NCI-H1436 (cell line): ENCODE measurements around the gene TNPO2.
A peak's percentile ranks its signal among the peaks of the same experiment; 100 is the strongest.
"Not testable (repeated sequence)": the region's sequence is repeated elsewhere in the genome, so short reads cannot be mapped to it uniquely, and the experiment has no call there.

Experiments
- DNase-seq: peaks from one replicate; lab custom pipeline; 2025; lab: John Stamatoyannopoulos, UW

TNPO2 gene

GRCh38 chr19:12736995-12737834 is 13.5 kb upstream of the TNPO2 start, which contains the start of gene GET3:
GET3 (plus strand) TSS chr19:12737497; CDS start chr19:12737506, 9 bp downstream.
- peak; percentile 98 for DNase-seq

GRCh38 chr19:12733369-12734214 is 9.9 kb upstream of the TNPO2 start:
- no peak for DNase-seq

- no peak for DNase-seq
Observed at GRCh38 chr19:12731337-12731736, 7.6 kb upstream of the TNPO2 start.

GRCh38 chr19:12730064-12730463 is 6.3 kb upstream of the TNPO2 start:
- no peak for DNase-seq

DNA sequence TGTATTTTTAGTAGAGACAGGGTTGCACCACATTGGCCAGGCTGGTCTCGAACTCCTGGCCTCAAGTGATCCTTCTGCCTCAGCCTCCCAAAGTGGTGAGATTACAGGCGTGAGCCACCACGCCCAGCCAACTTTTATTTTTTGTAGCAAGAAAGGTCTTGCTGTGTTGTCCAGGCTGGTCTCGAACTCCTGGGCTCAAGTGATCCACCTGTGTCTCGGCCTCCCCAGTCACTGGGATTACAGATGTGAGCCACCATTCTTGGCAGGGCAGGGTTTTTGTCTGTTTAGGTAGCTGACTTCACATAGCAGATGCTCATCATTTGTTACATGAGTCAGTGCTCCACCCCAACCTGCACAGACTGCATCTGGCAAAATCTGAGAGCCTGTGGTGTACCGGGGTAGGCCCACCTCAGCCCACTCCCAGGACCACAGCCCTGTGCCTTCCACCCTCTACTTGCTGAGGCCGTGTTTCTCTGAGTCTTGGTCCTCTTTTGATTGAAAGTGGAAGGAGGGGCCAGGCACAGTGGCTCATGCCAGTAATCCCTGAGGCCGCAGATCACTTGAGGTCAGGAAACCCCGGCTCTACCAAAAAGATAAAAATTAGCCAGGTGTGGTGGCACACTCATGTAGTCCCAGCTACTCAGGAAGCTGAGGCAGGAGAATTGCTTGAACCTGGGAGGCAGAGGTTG is 4.2 kb upstream of the TNPO2 start:
- DNase-seq = no peak

- DNase-seq = no peak
Observed at GRCh38 chr19:12726988-12727316, 3.2 kb upstream of the TNPO2 start.

DNA sequence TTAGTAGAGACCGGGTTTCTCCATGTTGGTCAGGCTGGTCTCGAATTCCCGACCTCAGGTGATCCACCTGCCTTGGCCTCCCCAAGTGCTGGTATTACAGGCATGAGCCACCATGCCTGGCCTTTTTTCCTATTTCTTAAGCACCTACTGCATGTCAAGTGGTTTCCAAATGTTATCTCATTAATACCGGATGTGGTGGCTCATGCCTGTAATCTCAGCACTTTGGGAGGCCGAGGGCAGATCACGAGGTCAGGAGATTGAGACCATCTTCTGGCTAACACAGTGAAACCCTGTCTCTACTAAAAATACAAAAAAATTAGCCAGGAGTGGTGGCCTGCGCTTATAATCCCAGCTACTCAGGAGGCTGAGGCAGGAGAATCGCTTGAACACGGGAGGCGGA is 1.9 kb upstream of the TNPO2 start:
- not testable (repeated sequence) for DNase-seq

- no peak for DNase-seq
Observed at GRCh38 chr19:12723381-12723640, 421 bp downstream of the TNPO2 start.

GRCh38 chr19:12722566-12723380 is 959 bp downstream of the TNPO2 start:
- DNase-seq = peak; percentile 98

DNA sequence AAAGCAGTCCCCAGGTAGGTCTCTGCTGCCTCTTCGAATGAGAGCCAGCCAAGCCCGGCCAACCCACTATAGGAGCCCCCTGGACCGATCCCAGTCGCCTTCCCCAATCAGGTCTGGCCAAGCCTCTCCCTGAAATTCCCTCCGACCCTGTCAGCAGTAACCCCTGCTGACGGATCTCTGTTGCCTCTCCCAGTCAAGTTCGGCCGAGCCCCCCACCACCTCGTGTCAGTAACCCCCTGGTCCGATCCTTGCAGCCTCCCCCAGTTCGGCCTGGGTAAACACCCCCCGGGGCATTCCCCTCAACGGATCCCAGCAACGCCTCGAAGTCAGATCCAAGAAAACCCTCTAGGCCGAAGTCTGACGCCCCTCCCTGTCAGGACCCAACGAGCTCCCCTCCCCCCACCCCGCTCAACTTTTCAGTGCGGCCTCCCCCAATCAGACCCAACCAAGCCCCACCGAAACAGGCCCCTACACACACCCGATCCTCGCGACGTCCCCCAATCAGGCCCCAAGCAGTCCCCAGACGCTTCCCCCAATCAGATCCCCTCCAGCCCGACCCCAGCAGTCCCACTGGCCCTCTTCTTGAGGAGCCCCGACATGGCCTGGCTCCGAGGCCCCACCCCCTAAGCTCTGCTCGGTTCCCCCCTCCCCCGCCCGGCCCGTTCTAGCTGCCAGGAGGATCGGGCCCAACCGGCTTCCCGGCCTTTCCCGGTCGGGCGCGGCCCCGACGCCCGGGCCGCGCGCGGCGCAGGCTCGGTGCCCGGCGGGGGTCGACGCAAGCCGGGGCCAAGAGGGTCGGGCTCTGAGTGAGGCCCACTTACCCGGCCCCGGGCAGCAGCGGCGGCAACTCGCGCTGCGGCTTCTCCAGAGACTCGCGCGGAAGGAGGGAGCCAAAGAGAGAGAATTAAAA is 1.8 kb downstream of the TNPO2 start:
- peak; percentile 39 for DNase-seq

GRCh38 chr19:12720851-12721655 is 2.7 kb downstream of the TNPO2 start:
- no peak for DNase-seq

DNA sequence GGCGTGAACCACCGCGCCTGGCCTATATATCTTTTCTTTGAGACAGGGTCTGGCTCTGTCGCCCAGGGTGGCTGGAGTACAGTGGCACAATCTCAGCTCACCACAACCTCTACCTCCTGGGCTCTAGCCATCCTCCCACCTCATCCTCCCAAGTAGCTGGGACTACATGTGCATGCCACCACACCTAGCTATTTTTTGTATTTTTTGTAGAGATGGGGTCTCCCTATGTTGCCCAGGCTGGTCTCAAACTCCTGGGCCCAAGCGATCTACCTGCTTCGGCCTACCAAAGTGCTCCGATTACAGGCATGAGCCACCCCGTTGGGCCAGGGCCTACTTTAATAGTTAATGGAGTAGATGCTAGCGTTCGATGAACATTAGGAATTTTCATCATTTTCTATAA is 3.4 kb downstream of the TNPO2 start:
- no peak for DNase-seq

GRCh38 chr19:12715929-12716328 is 7.8 kb downstream of the TNPO2 start:
- DNase-seq = no peak

- DNase-seq = no peak
Observed at GRCh38 chr19:12715102-12715501, 8.6 kb downstream of the TNPO2 start.

DNA sequence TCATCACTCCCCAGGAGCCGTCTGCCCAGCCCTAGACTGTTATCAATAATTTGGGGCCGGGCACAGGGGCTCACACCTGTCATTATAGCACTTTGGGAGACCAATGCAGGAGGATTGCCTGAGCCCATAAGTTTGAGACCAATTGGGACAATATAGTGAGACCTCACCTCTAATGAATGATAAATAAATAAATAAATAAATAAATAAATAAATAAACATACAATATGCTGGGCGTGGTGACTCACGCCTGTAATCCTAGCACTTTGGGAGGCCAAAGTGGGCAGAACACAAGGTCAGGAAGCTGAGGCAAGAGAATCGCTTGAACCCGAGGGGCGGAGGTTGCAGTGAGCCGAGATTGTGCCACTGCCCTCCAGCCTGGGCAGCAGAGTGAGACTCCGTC is 10.4 kb downstream of the TNPO2 start:
- not testable (repeated sequence) for DNase-seq

- DNase-seq = not testable (repeated sequence)
Observed at GRCh38 chr19:12712077-12712476, 11.7 kb downstream of the TNPO2 start.

- no peak for DNase-seq
Observed at GRCh38 chr19:12711187-12711586, 12.5 kb downstream of the TNPO2 start.

- no peak for DNase-seq
Observed at GRCh38 chr19:12708641-12709040, 15.1 kb downstream of the TNPO2 start.

- DNase-seq = no peak
Observed at GRCh38 chr19:12706332-12706718, 17.4 kb downstream of the TNPO2 start.
